HepG2 (cell line): ENCODE results near the gene KRTAP12-3. TPM values are rescaled to one million over a fixed set of nuclear protein-coding genes. Genes with fewer than 3 reads are reported as not detected.

Experiments
- MAFK ChIP-seq, 2 experiments: IDR thresholded peaks in 1 of 2; conservative IDR thresholded peaks in 1 of 2; 2 replicates each; pipeline ENCODE4 v1.6.1; 2011; ENCODE audit warnings: improper control_type of control experiment in 2 of 2, low read length in 2 of 2
- MTA3 ChIP-seq: sonication (generic); formaldehyde crosslinking; IDR thresholded peaks from 2 replicates; pipeline ENCODE4 v1.4.0; 2020; ENCODE audit warnings: missing genetic modification reagents
- PRDM4 ChIP-seq: sonication (generic); formaldehyde crosslinking; IDR thresholded peaks from 2 replicates; pipeline ENCODE4 v1.9.0; 2021; ENCODE audit warnings: missing genetic modification reagents, borderline replicate concordance
- THYN1 ChIP-seq: sonication (generic); formaldehyde crosslinking; IDR thresholded peaks from 2 replicates; pipeline ENCODE4 v1.8.1; 2023; ENCODE audit warnings: low read depth, mild to moderate bottlenecking, moderate library complexity, missing genetic modification reagents, borderline replicate concordance
- ZBTB20 ChIP-seq: sonication (generic); formaldehyde crosslinking; IDR thresholded peaks from 2 replicates; pipeline ENCODE4 v1.8.1; 2023; ENCODE audit warnings: missing genetic modification reagents, low read depth, mild to moderate bottlenecking, borderline replicate concordance
- ZC3H13 ChIP-seq: sonication (generic); formaldehyde crosslinking; IDR thresholded peaks from 2 replicates; pipeline ENCODE4 v1.8.1; 2023; ENCODE audit warnings: mild to moderate bottlenecking, missing genetic modification reagents, moderate library complexity
- ZNF30 ChIP-seq: sonication (generic); formaldehyde crosslinking; IDR thresholded peaks from 2 replicates; pipeline ENCODE4 v1.5.0; 2020; ENCODE audit warnings: mild to moderate bottlenecking, missing genetic modification reagents
- ZNF441 ChIP-seq: sonication (generic); formaldehyde crosslinking; IDR thresholded peaks from 2 replicates; pipeline ENCODE4 v1.7.0; 2021; ENCODE audit warnings: missing genetic modification reagents, borderline replicate concordance
- ZNF557 ChIP-seq: sonication (generic); formaldehyde crosslinking; IDR thresholded peaks from 2 replicates; pipeline ENCODE4 v1.4.0; 2020; ENCODE audit warnings: missing genetic modification reagents
- ZNF569 ChIP-seq: sonication (generic); formaldehyde crosslinking; IDR thresholded peaks from 2 replicates; pipeline ENCODE4 v1.5.0; 2020; ENCODE audit warnings: mild to moderate bottlenecking, missing genetic modification reagents, moderate library complexity, borderline replicate concordance
- ZNF737 ChIP-seq: sonication (generic); formaldehyde crosslinking; IDR thresholded peaks from 2 replicates; pipeline ENCODE4 v1.5.0; 2020; ENCODE audit warnings: missing genetic modification reagents, mild to moderate bottlenecking, borderline replicate concordance
- ZNF740 ChIP-seq: sonication (generic); formaldehyde crosslinking; IDR thresholded peaks from 2 replicates; pipeline ENCODE4 v1.4.0; 2020; ENCODE audit warnings: missing genetic modification reagents
- polyA plus RNA-seq, 8 experiments: library from polyadenylated mRNA; depleted of rRNA in 3 of 8; stranded (reverse) in 7 of 8; unstranded in 1 of 8; fragments of >200 nt; fragmentation: Illumina TruSeq in 4 of 8; extraction: Trizol in 4 of 8; gene quantifications; 2 replicates each; pipeline versions ENCODE4 v1.2.1 to v1.2.3, GENCODE V29; 2011 to 2016; ENCODE audit warnings: low read depth in 4 of 8, missing spikeins in 1 of 8, mixed read lengths in 1 of 8; ENCODE audit not compliant: insufficient read depth in 1 of 8
- total RNA-seq, 5 experiments: library from RNA; depleted of rRNA; stranded (reverse); fragments of >200 nt; fragmentation: Illumina TruSeq; extraction: Trizol; gene quantifications; 2 replicates each; pipeline ENCODE4 v1.2.3, GENCODE V29; 2016; ENCODE audit warnings: low read depth in 1 of 5
- TF ChIP-seq, protein P1 (sequence below): sonication (generic); formaldehyde crosslinking; conservative IDR thresholded peaks from 2 replicates; pipeline ENCODE4 v1.5.0; 2020; ENCODE audit warnings: missing genetic modification reagents
- TF ChIP-seq, protein P2 (sequence below): sonication (generic); formaldehyde crosslinking; IDR thresholded peaks from 2 replicates; pipeline ENCODE4 v1.5.1; 2020; ENCODE audit warnings: mild to moderate bottlenecking, missing genetic modification reagents

The KRTAP12-3 gene
- total and polyA plus RNA-seq, 2 of the 13 experiments (the other 11 are each of a cell fraction or from before 2014, with no cell fraction given): not detected

DNA sequence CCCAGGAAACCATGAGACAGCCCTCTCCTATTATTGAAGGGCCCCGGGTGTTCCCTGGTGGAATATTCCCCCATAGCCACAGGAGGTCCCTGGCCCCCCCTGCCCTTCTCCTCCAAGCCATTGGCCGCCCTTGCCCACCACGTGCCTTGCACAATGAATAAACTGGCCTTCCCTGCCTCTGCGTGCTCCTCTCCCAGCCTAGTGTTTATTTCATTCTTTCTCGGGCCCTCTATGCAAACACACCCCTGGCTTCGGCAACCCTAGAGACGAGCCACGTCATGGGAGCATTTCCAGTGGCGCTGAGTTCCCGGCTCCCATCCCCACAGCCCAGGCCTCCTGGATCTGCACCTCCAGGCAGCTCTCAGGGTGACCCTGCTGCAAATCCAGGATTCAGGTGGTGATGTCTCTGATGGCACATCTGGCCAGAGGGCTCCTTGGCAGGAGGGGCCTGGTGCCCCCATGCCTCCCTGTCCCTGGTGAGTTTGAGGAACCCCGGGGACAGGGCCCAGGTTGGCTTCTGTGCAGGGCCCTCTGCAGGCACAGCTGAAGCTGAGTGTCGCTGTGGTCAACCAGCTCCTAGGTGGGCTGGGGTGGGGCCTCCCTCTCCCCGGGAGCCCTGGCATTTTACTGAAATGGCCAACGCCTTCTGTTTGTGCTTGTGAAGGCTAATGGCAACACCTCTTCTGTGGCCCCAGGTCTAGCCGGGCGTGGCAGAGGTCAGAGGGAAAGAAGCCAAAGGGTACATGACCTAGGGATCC is 45.4 kb downstream of the KRTAP12-3 start (continued):
- TF ChIP-seq ZBTB20 (CRISPR knock-in tag) (no peak; the same call in 1 of the 2 replicates), ZNF30 (CRISPR knock-in tag) (no peak), ZNF569 (CRISPR knock-in tag) (no peak), MAFK (conservative IDR thresholded peaks at IDR 0.05 in 1 of 2, IDR thresholded peaks at IDR 0.05 in 1 of 2; ENCODE audit: low read length in 2 of 2) (no peak), ZNF740 (CRISPR knock-in tag) (no peak), THYN1 (CRISPR knock-in tag) (no peak), ZC3H13 (CRISPR knock-in tag) (no peak), ZNF441 (CRISPR knock-in tag) (peak; percentile 66; the same call in 1 of the 2 replicates), ZNF557 (no peak), PRDM4 (CRISPR knock-in tag) (no peak), MTA3 (CRISPR knock-in tag) (no peak), ZNF737 (no peak)
- TF ChIP-seq, protein P1, sequence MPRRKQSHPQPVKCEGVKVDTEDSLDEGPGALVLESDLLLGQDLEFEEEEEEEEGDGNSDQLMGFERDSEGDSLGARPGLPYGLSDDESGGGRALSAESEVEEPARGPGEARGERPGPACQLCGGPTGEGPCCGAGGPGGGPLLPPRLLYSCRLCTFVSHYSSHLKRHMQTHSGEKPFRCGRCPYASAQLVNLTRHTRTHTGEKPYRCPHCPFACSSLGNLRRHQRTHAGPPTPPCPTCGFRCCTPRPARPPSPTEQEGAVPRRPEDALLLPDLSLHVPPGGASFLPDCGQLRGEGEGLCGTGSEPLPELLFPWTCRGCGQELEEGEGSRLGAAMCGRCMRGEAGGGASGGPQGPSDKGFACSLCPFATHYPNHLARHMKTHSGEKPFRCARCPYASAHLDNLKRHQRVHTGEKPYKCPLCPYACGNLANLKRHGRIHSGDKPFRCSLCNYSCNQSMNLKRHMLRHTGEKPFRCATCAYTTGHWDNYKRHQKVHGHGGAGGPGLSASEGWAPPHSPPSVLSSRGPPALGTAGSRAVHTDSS (CRISPR knock-in tag): no peak
- TF ChIP-seq, protein P2, sequence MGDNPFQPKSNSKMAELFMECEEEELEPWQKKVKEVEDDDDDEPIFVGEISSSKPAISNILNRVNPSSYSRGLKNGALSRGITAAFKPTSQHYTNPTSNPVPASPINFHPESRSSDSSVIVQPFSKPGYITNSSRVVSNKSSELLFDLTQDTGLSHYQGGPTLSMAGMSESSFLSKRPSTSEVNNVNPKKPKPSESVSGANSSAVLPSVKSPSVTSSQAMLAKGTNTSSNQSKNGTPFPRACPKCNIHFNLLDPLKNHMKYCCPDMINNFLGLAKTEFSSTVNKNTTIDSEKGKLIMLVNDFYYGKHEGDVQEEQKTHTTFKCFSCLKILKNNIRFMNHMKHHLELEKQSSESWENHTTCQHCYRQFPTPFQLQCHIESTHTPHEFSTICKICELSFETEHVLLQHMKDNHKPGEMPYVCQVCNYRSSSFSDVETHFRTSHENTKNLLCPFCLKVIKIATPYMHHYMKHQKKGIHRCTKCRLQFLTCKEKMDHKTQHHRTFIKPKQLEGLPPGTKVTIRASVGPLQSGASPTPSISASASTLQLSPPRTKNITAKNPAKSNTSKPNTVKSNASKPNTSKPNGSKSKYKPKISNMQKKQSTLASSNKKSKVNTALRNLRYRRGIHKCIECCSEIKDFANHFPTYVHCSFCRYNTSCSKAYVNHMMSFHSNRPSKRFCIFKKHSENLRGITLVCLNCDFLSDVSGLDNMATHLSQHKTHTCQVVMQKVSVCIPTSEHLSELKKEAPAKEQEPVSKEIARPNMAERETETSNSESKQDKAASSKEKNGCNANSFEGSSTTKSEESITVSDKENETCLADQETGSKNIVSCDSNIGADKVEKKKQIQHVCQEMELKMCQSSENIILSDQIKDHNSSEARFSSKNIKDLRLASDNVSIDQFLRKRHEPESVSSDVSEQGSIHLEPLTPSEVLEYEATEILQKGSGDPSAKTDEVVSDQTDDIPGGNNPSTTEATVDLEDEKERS (CRISPR knock-in tag): no peak
